Limb (tissue), 2 donors: ENCODE measurements around the gene RAB11FIP5.
"Not testable (repeated sequence)": the region's sequence is repeated elsewhere in the genome, so short reads cannot be mapped to it uniquely, and the experiment has no call there.

Source experiments
- DNase-seq, 2 donors: peaks; one replicate each; pipeline ENCODE4 v3.0.0-alpha.2; 2016; ENCODE audit errors: extremely low spot score in 2 of 2

The RAB11FIP5 gene

GRCh38 chr2:73112913-73113854 is at the start of gene RAB11FIP5:
Gene RAB11FIP5 (minus strand): TSS chr2:73112948. CDS start chr2:73112777, 171 bp downstream.
- peak; percentile 61 to 88 for DNase-seq

GRCh38 chr2:73156539-73157124 is 43.9 kb upstream of the RAB11FIP5 start:
- peak in 1 of 2 donors; percentile 71 for DNase-seq

GRCh38 chr2:73142937-73143336 is 30.2 kb upstream of the RAB11FIP5 start:
- DNase-seq = no peak

DNA sequence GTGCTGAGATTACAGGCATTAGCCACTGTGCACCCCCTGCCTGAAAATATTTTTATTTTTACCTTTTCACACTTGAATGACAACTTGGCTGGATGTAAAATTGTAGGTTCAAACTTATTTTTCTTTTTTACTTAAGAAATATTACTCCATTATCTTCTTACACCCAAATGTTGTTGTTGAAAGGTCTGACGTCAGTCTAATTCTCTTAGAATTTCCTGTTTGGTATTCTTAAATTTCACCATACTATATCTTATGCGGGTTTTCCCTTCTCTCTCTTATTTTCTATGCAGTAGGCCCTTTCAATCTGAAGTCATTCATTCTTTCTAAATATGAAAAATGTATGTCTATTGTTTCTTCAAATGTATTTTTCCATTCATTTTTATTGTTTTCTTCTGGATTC is 29.1 kb upstream of the RAB11FIP5 start:
- DNase-seq = no peak

DNA sequence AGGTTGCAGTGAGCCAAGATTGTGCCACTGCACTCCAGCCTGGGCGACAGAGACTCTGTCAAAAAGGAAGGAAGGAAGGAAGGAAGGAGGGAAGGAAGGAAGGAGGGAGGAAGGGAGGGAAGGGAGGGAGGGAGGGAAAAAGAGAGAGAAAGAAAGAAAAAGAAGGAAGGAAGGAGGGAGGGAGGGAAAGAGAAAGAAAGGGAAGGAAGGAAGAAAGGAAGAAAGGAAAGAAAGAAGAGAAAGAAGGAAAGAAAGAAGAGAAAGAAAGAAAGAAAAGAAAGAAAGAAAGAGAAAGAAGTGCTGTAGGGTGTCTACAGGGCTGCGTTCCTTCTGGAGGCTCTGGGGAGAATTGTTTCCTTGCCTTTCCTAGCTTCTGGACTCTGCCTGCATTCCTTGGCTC is 22.5 kb upstream of the RAB11FIP5 start:
- no peak for DNase-seq

- DNase-seq = no peak
Measured at GRCh38 chr2:73134471-73134870, 21.7 kb upstream of the RAB11FIP5 start.

- no peak for DNase-seq
Measured at GRCh38 chr2:73133566-73134197, 20.9 kb upstream of the RAB11FIP5 start.

DNA sequence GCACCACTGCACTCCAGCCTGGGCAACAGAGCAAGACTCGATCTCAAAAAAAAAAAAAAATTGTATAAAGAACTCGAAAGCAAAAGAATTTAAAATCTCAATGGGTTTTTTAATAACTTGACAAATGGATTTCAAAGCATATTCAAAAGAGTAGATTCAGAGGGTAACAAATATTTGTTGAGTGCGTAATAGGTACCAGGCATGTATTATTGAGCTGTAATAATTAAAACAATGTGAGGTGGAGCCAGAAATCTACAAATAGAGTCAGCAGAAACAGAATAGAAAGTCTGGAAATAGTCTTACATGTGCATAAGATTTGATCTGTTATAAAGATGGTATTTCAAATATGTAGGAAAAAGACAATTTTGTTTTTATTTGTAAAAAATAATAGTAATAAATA is 19.1 kb upstream of the RAB11FIP5 start:
- no peak for DNase-seq

GRCh38 chr2:73130790-73131189 is 18.0 kb upstream of the RAB11FIP5 start:
- no peak for DNase-seq

GRCh38 chr2:73128841-73129535 is 16.2 kb upstream of the RAB11FIP5 start:
- no peak for DNase-seq

DNA sequence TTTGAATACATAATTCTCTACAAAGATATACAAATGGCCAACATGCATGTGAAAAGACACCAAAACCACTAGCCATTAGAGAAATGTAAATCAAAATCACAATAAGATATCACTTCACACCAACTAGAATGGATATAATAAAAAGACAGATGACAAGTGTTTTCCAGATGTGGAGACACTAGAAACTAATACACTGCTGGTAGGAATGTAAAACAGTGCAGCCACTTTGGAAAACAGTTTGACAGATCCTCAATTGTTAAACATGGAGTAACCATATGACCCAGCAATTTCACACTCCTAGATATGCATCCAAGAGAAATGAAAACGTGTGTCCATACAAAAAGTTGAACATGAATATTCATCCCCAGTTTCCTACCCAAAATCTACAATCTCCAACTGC is 9.8 kb upstream of the RAB11FIP5 start:
- no peak for DNase-seq

GRCh38 chr2:73119611-73120239 is 7.0 kb upstream of the RAB11FIP5 start:
- DNase-seq = not testable (repeated sequence)

- no peak for DNase-seq
Measured at GRCh38 chr2:73117441-73117840, 4.7 kb upstream of the RAB11FIP5 start.

GRCh38 chr2:73116182-73116960 is 3.6 kb upstream of the RAB11FIP5 start:
- DNase-seq = no peak

- no peak for DNase-seq
Measured at GRCh38 chr2:73114273-73114867, 1.6 kb upstream of the RAB11FIP5 start.

DNA sequence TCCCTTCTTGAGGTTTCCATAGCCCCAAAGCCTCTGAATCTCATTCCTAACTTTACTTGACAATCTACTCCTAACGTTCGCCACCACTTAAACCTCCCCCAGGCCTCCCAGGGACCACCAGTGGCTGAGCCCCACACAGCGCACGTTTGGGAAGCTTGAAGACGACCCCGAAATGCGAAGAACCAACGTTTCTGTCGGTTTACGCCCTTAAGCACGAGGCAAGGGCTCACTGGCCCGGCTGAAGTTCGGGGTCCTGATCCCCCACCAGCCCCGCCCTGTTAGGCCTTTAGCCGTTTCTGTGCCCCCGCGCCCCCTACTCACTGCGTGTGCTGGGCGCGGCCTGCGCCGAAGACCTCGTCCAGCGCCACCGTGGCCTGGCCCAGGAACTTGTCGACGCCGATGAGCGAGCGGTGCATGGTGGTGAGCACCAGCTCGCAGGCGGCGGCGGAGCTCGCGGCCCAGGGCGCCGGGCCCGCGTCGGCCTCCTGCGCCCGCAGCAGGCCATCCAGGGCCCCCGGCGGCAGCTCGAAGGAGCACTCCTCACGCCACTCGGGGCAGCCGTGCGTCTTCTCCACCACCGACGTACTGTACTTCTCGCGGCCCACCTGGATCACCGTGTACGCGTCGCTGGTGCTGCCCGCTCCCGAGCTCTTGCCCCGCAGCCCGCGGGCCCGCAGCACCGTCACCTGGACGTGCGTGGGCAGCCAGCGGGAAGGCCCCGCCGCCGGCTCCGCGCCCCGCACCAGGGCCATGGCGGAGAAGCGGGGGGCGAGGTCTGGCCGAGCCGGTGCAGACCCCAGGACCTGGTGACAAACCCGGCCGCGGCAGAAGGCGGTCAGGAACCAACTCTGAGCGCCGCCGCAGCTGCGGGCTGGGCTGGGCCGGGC is 479 bp downstream of the RAB11FIP5 start:
- peak in 1 of 2 donors; percentile 62 for DNase-seq

DNA sequence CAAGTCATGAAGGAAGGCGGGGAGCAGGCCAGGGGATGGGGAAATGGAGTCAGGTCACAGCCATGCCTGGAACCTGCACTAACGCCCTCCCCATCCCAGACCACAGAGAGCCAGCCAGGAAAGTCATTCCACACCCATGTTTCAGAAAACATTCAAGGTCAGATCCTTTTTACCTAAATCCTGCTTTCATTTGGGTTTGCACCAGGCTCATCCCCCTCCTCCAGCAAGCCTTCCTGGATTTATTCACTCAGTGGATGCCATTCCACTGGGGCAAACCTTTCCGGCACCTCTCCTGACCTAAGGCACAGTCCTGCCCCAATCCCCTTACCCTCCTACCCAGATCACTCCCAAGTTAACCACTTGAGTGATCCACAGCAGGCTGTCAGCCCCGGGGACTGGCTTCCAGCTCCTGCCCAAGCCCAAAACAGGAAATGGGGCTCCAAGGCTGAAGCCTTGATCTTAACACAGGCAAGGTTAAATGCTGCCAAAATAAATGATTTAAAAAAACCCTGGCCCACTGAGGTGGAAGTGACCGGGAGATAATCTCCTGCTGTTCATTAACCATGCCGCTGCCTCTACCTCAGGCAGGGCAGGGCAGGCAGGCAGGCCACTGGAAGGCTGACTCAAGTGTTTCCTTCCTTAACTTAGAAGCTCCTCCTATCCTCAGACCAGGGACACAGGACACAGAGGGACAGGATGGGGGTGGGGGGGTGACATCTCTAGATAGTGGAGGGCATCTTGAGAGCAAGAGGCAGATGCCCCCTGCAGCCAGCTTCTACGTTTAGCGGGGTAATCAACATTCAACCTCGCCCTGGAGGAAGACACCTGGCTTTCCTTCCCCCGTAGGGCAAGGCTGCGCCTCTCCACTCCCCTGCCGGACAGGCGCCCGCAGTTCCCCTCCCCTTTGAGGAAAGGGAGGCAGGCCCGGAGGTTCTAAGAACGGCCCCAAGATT is 1.4 kb downstream of the RAB11FIP5 start:
- DNase-seq = peak in 1 of 2 donors; percentile 43
